Activated naive CD8-positive, alpha-beta T cell treated with anti-CD3 and anti-CD28 coated beads, Interleukin-2, amount 50 U/mL, for 24 hours (primary cell): Measurements from ENCODE around the gene MB.

Source experiments
- ATAC-seq: fragments of 150-1000 bp; cut with Tn5 transposase; one replicate; pipeline ENCODE4 v1.10.0; 2021
- DNase-seq: peaks from one replicate; pipeline ENCODE4 v3.0.0; 2021
- H3K27ac Mint-ChIP-seq: one replicate; pipeline ENCODE4 v1.8.0; 2021; ENCODE audit warnings: mild to moderate bottlenecking, mixed read lengths
- H3K27me3 Mint-ChIP-seq: one replicate; pipeline ENCODE4 v1.8.0; 2021; ENCODE audit warnings: mixed read lengths
- H3K36me3 Mint-ChIP-seq: one replicate; pipeline ENCODE4 v1.8.0; 2021; ENCODE audit warnings: low read depth, mixed read lengths
- H3K4me1 Mint-ChIP-seq: one replicate; pipeline ENCODE4 v1.8.0; 2021; ENCODE audit warnings: mixed read lengths
- H3K4me3 Mint-ChIP-seq: one replicate; pipeline ENCODE4 v1.8.0; 2021; ENCODE audit warnings: mild to moderate bottlenecking, moderate library complexity, mixed read lengths
- H3K9me3 Mint-ChIP-seq: one replicate; pipeline ENCODE4 v1.8.0; 2021; ENCODE audit warnings: mixed read lengths

MB gene

DNA sequence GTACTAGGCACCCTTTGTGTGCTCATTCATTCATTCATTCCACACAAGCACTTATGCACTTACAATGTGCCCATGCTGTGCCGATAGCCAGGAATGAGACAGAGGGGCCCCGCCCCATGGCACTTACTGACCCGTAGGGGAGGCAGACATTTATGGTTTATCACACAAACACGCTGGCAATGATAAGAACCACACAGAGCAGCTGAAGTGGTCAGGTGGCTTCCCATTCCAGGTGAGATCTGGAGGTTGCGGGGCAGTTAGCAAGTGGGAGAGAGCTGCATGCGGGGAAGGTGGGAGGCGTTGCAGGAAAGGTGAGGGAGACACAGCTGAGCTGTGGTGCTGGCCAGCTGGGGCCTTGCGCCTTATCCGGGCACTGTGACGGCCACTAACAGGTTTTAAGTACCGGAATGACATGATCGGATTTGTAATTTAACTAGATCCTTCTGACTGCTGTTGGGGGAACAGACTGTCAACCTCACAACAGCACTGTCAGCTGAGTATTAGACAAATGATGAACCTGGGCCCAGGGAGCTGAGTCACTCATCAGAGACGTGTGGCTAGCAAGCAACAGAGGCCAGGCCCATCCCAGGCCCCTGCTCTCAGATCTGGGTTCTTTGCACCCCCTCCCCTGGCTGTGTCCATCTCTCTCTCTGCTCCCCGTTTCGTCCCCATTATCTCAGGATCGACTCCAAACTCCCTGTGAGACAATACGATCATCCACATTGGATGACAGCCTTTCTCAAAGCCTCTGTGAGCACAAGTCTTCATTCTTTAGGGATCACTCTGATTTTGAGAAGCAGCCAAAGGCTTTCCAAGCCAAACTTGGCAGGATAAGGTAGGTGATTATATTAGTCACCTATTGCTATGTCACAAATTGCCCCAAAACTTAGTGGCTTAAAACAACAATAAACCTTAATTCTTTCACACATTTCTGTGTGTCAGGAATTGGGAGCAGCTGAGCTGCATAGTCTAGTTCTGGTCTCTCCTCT is 48.1 kb downstream of the MB start:
- ATAC-seq (no peak), DNase-seq (no peak)
- Mint-ChIP-seq H3K9me3 (no peaks in the 10 kb centered on the region), H3K4me1 (no peaks in the 10 kb centered on the region), H3K36me3 (no peaks in the 10 kb centered on the region), H3K27me3 (no peaks in the 10 kb centered on the region), H3K27ac (no peak overlapping the region), H3K4me3 (no peak overlapping the region)

DNA sequence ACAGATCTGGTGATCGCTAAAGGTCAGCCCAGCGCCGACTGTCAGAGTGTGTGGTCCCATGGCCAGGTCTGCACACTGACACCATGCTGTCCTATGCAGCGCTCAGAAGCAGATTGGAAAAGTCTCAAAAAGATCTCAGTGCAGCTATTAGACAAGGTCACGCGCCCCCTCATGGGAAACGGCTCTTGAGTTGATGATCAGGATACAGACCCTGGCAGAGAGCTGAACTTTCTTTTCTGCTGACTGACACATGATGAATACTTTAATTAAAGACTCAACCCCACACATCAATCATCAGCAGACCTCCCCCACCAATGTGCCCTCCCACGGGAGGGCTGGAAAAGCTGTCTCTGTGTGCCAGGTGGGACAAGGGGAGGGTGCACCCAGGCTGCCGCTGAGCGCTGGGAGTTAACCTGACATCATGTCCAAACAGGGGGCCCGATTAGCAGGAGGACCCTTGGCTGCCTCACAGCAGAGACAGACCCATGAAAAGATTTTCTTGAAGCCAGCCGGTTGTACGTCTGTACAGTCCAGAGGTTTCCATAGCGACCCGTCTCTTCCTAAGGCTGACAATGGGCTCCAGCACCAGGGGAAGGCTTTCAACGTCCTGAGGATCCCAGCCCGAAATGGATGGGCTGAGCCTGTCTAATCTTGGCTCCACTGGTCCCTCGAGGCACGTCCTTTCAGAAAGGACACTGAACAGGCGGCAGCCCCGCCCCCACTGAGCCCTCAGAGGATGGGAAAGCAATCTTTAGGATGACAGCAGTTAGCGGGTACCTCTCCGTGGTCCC is 49.6 kb downstream of the MB start:
- H3K36me3 Mint-ChIP-seq: no peaks in the 10 kb centered on the region
- ATAC-seq (no peak), DNase-seq (no peak)
- no peaks in the 10 kb centered on the region for H3K4me1 Mint-ChIP-seq
- no peak overlapping the region for H3K27ac Mint-ChIP-seq
- no peaks in the 10 kb centered on the region for H3K9me3 Mint-ChIP-seq
- peaks cover 4% of the 10 kb centered on the region for H3K27me3 Mint-ChIP-seq
- no peak overlapping the region for H3K4me3 Mint-ChIP-seq

DNA sequence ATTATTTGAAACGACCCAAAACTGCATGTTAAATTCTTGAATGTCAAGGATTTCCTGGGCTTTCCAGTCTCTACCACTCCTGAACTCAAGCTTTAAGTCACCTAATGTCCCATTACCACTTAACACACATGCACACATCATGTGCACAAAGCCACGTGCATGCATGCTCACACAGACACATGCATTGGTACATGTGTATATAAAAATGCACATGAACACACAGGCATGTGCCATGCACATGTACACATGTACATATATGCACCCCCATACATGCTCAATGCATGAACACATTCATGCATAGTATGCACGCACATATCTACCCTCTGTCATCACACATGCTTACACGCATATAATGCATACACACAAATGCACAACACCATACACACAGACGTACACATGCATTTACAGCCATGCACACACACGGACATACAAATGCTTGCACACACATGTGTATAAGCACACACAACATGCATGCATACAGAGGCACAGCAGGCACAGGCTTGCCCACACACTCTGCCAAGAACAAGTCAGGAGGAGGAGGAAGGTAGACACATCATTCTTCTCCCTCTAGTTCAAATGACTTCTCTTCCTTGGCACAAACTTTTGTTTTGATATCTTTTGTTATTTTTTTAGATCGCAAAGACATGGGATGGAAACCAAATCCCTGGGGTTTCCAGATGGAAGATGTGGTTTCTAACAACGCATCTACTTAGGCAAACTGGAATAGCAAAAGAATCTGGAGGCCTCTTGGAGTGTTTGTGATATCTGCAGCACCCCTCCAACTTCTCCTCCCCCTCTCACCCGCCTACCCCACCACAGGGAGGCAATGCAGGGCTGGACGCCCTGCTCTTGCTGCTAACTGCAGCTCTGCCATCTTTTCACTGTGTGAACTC is 51.9 kb downstream of the MB start:
- H3K9me3 Mint-ChIP-seq: no peaks in the 10 kb centered on the region
- no peak overlapping the region for H3K4me3 Mint-ChIP-seq
- DNase-seq: no peak
- peaks cover 20% of the 10 kb centered on the region for H3K27me3 Mint-ChIP-seq
- H3K4me1 Mint-ChIP-seq: peaks cover 9% of the 10 kb centered on the region
- no peaks in the 10 kb centered on the region for H3K36me3 Mint-ChIP-seq
- H3K27ac Mint-ChIP-seq: no peak overlapping the region
- no peak for ATAC-seq

DNA sequence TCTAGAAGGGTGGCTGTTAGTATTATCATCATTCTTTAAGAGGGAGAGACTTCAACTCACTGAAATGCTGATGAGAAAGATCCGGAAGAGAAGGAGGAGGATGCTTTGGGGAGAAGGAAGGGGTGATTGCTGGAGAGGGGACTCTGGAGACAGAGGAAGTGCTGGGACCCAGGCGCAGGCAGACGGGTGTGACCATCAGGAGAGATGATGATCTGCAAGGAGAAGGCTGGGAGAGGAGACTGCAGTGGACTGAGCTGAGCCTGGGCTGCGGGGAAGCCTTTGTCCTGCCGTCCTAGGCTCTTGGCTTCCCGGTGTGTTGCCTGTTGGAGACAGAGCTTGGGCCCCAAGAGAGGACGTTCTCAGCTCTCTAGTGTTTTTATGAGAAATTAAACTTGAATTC is 53.9 kb downstream of the MB start:
- Mint-ChIP-seq H3K27me3 (peaks cover 23% of the 10 kb centered on the region), H3K27ac (no peak overlapping the region), H3K4me3 (no peak overlapping the region), H3K36me3 (no peaks in the 10 kb centered on the region), H3K4me1 (peaks cover 9% of the 10 kb centered on the region), H3K9me3 (no peaks in the 10 kb centered on the region)
- no peak for DNase-seq
- ATAC-seq: no peak

DNA sequence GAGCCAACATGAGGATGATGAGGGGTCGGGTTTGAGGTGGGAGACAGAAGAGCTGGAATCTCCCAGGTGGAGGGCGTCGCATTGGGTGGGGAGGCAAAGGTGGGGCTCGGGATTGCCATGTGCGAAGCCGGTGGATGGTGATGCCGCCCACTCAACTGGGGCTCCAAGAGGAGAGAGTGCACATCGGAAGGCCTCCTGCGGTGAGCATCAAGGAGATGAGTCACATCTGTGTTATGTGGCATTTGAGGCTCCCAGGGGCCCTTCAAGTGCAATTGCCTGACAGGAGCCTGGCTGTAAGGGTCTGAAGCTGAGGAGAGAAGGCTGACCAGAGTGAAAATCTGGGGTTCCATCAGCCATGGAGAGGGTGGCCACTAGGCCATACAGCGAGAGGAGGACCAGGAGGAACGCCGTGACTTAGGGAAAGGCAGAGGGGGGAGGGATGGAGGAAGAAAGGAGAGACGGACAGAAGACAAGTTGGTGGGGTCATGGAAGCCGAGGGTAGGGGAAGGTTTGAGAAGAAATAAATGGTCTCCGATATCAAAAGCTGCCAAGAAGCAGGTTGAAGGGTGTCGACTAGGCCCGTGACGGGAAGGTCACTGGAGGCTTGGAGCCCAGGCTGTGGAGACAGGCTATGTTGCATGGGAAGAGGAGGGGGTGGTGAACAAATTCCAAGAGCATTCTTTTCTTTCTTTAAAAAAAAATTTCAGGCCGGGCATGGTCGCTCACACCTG is 55.2 kb downstream of the MB start:
- Mint-ChIP-seq H3K27me3 (peaks cover 23% of the 10 kb centered on the region), H3K9me3 (no peaks in the 10 kb centered on the region), H3K4me1 (peaks cover 9% of the 10 kb centered on the region), H3K4me3 (no peak overlapping the region), H3K27ac (peak overlapping the region; percentile 28), H3K36me3 (no peaks in the 10 kb centered on the region)
- peak; percentile 75 for ATAC-seq
- peak; percentile 22 for DNase-seq

DNA sequence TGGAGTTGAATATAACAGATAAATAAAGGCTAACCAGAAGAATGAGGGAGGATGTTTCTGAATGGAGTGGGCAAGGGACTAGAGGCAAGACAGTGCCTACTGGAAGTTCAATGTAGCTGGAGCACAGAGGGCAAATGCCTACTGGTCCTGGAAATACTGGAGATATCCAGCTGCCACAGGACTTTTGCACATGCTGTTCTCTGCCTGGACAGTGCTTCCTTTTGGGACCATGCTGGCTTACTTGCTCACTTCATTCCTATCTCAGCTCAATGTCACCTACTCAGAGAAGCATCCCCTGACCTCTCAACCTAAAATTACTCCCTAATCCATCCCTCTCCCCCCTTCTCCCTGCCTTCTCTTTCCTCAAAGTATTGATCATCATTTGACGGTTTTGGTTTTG is 56.3 kb downstream of the MB start:
- DNase-seq (no peak), ATAC-seq (no peak)
- H3K27me3 Mint-ChIP-seq: peaks cover 23% of the 10 kb centered on the region
- no peak overlapping the region for H3K4me3 Mint-ChIP-seq
- H3K27ac Mint-ChIP-seq: no peak overlapping the region
- no peaks in the 10 kb centered on the region for H3K36me3 Mint-ChIP-seq
- peaks cover 9% of the 10 kb centered on the region for H3K4me1 Mint-ChIP-seq
- no peaks in the 10 kb centered on the region for H3K9me3 Mint-ChIP-seq

DNA sequence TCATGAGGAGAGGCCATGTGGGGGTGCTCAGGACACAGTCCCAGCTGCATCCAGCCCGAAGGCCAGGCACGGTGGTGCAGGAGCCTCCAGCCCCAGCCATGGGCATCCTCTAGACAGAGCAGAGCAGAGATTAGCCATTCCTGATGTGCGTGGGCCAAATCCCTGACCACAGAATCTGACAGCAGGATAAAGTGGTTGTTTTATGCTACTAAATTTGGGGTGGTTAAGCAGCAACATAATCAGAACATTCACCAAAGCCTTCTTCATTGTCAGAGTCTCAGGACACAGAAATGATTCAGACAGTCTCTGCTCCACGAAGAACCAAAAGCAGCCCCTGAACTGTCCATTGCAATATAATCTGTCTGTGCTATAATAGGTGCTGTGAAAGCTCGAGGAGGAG is 56.8 kb downstream of the MB start:
- ATAC-seq (no peak), DNase-seq (no peak)
- no peak overlapping the region for H3K4me3 Mint-ChIP-seq
- H3K9me3 Mint-ChIP-seq: no peaks in the 10 kb centered on the region
- H3K27me3 Mint-ChIP-seq: peaks cover 25% of the 10 kb centered on the region
- no peaks in the 10 kb centered on the region for H3K36me3 Mint-ChIP-seq
- peaks cover 9% of the 10 kb centered on the region for H3K4me1 Mint-ChIP-seq
- H3K27ac Mint-ChIP-seq: no peak overlapping the region

DNA sequence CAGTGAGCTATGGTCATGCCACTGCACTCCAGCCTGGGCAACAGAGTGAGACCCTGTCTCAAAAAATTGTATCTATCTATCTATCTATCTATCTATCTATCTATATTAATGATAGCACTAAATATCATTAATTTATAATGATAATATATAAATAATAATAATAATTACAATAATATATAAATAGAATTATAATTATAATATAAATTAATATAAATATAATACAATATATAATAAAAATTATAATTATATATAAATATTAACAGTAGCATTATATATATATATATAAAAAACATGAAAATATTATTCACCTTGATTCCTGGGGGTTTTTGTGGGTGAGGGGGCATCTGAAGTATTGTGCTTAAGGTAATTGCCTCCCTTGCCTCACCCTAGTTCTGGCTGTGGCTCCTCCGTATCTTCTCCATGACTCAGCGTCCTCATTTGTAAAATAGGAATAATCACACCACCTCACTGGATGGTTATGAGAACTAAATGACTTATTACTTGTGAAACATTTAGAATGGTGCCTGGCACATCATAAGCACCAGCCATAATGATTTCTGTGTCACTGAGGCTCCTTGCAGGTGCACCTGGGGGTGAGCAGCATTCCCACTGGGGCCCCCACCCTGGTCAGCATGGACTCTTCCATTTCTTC is 57.6 kb downstream of the MB start:
- no peak for DNase-seq
- no peak for ATAC-seq
- Mint-ChIP-seq H3K9me3 (no peaks in the 10 kb centered on the region), H3K36me3 (no peaks in the 10 kb centered on the region), H3K4me1 (peaks cover 9% of the 10 kb centered on the region), H3K27ac (no peak overlapping the region), H3K27me3 (peaks cover 27% of the 10 kb centered on the region), H3K4me3 (no peak overlapping the region)

DNA sequence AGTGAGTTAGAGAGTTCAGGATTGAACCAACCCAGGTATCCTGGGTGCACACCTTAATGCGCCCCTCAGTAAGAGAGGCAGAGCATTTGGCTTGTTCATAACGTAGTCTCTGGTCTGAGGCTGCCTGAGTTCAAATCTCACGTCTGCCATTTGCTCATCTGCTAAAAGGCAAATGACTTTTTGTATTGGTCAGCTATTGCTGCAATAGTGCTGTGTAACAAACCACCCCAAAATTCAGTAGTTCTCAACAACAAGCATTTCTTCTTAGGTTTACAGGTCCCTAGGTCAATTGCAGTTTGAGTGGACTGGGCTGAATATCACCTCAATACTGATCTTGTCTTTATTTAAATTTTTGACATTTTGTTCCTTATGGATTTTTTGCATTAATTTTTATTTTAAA is 58.4 kb downstream of the MB start:
- no peak for DNase-seq
- no peaks in the 10 kb centered on the region for H3K36me3 Mint-ChIP-seq
- H3K27me3 Mint-ChIP-seq: peaks cover 27% of the 10 kb centered on the region
- H3K27ac Mint-ChIP-seq: no peak overlapping the region
- no peak for ATAC-seq
- H3K9me3 Mint-ChIP-seq: no peaks in the 10 kb centered on the region
- peaks cover 11% of the 10 kb centered on the region for H3K4me1 Mint-ChIP-seq
- no peak overlapping the region for H3K4me3 Mint-ChIP-seq

DNA sequence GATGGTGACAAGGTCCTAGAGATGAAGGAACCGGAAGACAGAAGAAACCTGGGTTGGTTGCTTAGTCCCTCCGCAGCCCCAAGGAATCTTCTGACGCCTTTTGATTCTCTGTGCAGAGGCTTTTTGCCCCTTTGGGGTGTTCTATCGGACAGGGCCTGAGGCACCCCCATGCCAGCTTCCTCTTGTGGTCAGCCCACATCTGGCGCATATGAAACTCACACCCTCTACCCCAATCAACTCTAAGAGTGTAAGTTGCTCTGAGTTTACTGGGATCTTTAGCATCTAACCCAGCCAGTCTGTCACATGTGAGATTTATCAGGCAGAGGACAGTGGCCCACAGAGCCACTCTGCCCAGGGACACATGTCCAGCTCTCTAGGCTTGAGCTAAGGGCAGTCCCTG is 59.1 kb downstream of the MB start:
- Mint-ChIP-seq H3K27ac (no peak overlapping the region), H3K27me3 (peaks cover 25% of the 10 kb centered on the region), H3K9me3 (no peaks in the 10 kb centered on the region), H3K4me3 (no peak overlapping the region), H3K4me1 (peaks cover 15% of the 10 kb centered on the region), H3K36me3 (no peaks in the 10 kb centered on the region)
- DNase-seq (no peak), ATAC-seq (no peak)
